Panc1 (cell line): ENCODE data around the gene ADCY2. TPM values are rescaled to one million over a fixed set of nuclear protein-coding genes. Genes with fewer than 3 reads are reported as not detected.

ENCODE experiments used
- ATAC-seq: fragments of 200-7000 bp; cut with Tn5 transposase; 2 replicates; pipeline ENCODE4 v1.9.1; 2020; ENCODE audit warnings: mild to moderate bottlenecking, moderate library complexity
- BruUV-seq: library from RNA; stranded (reverse); fragments of 400-500 nt; replicated peaks from 2 replicates; lab custom pipeline; 2021; lab: Mats Ljungman, UMichigan
- CTCF ChIA-PET: fragments of 300-600 bp; sonication (Branson Sonifier 250); formaldehyde crosslinking; loops from one replicate; lab custom pipeline; 2022; ENCODE audit warnings: antibody characterized with exemption; lab: Charles Lee
- POLR2A ChIA-PET: fragments of 300-600 bp; sonication (Branson Sonifier 250); formaldehyde crosslinking; loops from one replicate; lab custom pipeline; 2022; ENCODE audit warnings: antibody characterized with exemption; lab: Charles Lee
- DNase-seq: peaks from one replicate; pipeline ENCODE4 v3.0.0-alpha.2; 2010; ENCODE audit warnings: low read depth, low spot score
- H3K27ac ChIP-seq: 2 replicates; pipeline ENCODE4 v1.5.1; 2011; ENCODE audit warnings: mild to moderate bottlenecking, low read length, inconsistent platforms
- H3K27me3 ChIP-seq: fragments of 200-500 bp; sonication (Bioruptor generic); 2 replicates; pipeline ENCODE4 v1.6.0; 2014; ENCODE audit warnings: low read length, inconsistent platforms; ENCODE audit not compliant: control insufficient read depth, insufficient read depth
- H3K36me3 ChIP-seq: fragments of 200-500 bp; sonication (Bioruptor generic); 2 replicates; pipeline ENCODE4 v1.5.1; 2014; ENCODE audit warnings: inconsistent platforms, mild to moderate bottlenecking, low read length, moderate library complexity; ENCODE audit not compliant: control insufficient read depth, insufficient read depth
- H3K4me1 ChIP-seq: 2 replicates; pipeline ENCODE4 v1.5.1; 2011; ENCODE audit warnings: inconsistent platforms, mild to moderate bottlenecking, low read length, moderate library complexity; ENCODE audit not compliant: control insufficient read depth, insufficient read depth
- H3K4me3 ChIP-seq, 2 experiments: 2 replicates each; pipeline ENCODE4 v1.5.1; 2011 to 2012; ENCODE audit warnings: low read depth in 2 of 2, low read length in 2 of 2, mild to moderate bottlenecking in 2 of 2, inconsistent platforms in 1 of 2, moderate library complexity in 1 of 2
- H3K9me3 ChIP-seq: fragments of 200-500 bp; sonication (Bioruptor generic); 2 replicates; pipeline ENCODE4 v1.5.1; 2014; ENCODE audit warnings: low read depth, mild to moderate bottlenecking, inconsistent platforms, low read length, moderate library complexity; ENCODE audit not compliant: control insufficient read depth, insufficient read depth
- CTCF ChIP-seq: fragments of 450-650 bp; IDR thresholded peaks from 2 replicates; pipeline ENCODE4 v1.5.1; 2017; ENCODE audit warnings: mild to moderate bottlenecking
- POLR2AphosphoS5 ChIP-seq: IDR thresholded peaks from 2 replicates; pipeline ENCODE4 v1.6.1; 2012; ENCODE audit warnings: mild to moderate bottlenecking, low read depth, low read length, moderate library complexity
- REST ChIP-seq, 2 experiments: IDR thresholded peaks; 2 replicates each; pipeline ENCODE4 v1.6.1; 2011 to 2012; ENCODE audit warnings: low read depth in 2 of 2, control low read depth in 1 of 2, low read length in 1 of 2, mild to moderate bottlenecking in 1 of 2, moderate library complexity in 1 of 2; ENCODE audit not compliant: insufficient read depth in 1 of 2
- SIN3A ChIP-seq: IDR thresholded peaks from 2 replicates; pipeline ENCODE4 v1.6.1; 2012; ENCODE audit warnings: low read depth, mild to moderate bottlenecking, low read length, moderate library complexity, borderline replicate concordance; ENCODE audit not compliant: insufficient read depth
- TCF7L2 ChIP-seq: IDR thresholded peaks from 2 replicates; pipeline ENCODE4 v1.6.1; 2011; ENCODE audit warnings: mild to moderate bottlenecking, low read depth, low read length, inconsistent platforms
- in situ Hi-C: cut with HindIII; loops from 2 replicates; pipeline ENCODE4 v1.10.0; 2016; ENCODE audit warnings: low sequenced_read_pairs, low pct_unique_long_range_greater_than_20kb
- intact Hi-C: fragments of 100-400 bp; cut with micrococcal nuclease; formaldehyde crosslinking; loops from one replicate; pipeline ENCODE4 v1.10.0; 2022; ENCODE audit not compliant: unreplicated experiment
- total RNA-seq: library from RNA; stranded (reverse); gene quantifications from one replicate; pipeline ENCODE4 v1.2.1, GENCODE V29; 2021; ENCODE audit not compliant: unreplicated experiment

ADCY2 gene
- total RNA-seq, 1 experiment from 2014 or later = 0.13 TPM

- in situ Hi-C loops = no loop called here
- Histone ChIP-seq H3K4me3 (no peak overlapping the region), H3K27ac (no peak overlapping the region), H3K4me1 (no peaks in the 10 kb centered on the region), H3K9me3 (no peaks in the 10 kb centered on the region), H3K27me3 (no peaks in the 10 kb centered on the region), H3K36me3 (no peaks in the 10 kb centered on the region)
- no peak for TF ChIP-seq POLR2AphosphoS5
- no peak for TF ChIP-seq CTCF
- no peak for TF ChIP-seq TCF7L2
- no peak for TF ChIP-seq SIN3A
- no peak for TF ChIP-seq REST (IDR thresholded peaks at IDR 0.05; ENCODE audit: insufficient read depth in 1 of 2, low read depth in 2 of 2, low read length in 1 of 2)
- POLR2A ChIA-PET = no interaction called here
- intact Hi-C loops = no loop called here
- CTCF ChIA-PET = no interaction called here
- BruUV-seq = no TSS peak
- no peak for DNase-seq
- no peak for ATAC-seq
Measured at GRCh38 chr5:7802855-7803254, 406.9 kb downstream of the ADCY2 start.

- CTCF ChIA-PET = no interaction called here
- Histone ChIP-seq H3K36me3 (no peaks in the 10 kb centered on the region), H3K4me1 (no peaks in the 10 kb centered on the region), H3K4me3 (no peak overlapping the region), H3K27me3 (no peaks in the 10 kb centered on the region), H3K27ac (no peak overlapping the region), H3K9me3 (no peaks in the 10 kb centered on the region)
- intact Hi-C loops (no loop called here), in situ Hi-C loops (no loop called here)
- ATAC-seq = no peak
- DNase-seq = no peak
- no peak for TF ChIP-seq TCF7L2
- no peak for TF ChIP-seq CTCF
- TF ChIP-seq SIN3A = no peak
- TF ChIP-seq REST (IDR thresholded peaks at IDR 0.05; ENCODE audit: insufficient read depth in 1 of 2, low read depth in 2 of 2, low read length in 1 of 2) = no peak
- no peak for TF ChIP-seq POLR2AphosphoS5
- POLR2A ChIA-PET = no interaction called here
- no TSS peak for BruUV-seq
Measured at GRCh38 chr5:7803937-7804336, 408.0 kb downstream of the ADCY2 start.
